Measurements from ENCODE around the gene RSAD1.

DNA sequence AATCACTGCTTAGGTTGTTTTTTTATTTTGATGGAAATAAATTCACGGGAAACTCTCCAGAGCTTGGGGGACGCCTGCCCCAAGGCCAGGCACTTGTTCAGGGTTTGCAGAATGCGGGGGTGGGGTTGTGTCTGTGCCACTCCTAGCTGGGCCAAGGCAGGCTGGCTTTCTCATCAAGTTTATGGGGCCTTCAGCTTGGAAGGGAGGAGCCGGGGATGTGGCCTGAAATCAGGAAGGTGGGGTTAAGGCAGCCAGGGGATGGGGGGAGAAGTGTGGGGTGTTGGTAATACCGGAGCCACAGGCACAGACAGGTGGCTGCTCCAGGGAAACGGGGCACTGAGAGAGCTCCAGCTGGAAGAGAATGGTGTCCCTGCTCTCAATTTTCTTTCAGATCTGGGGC, 8.2 kb upstream of the RSAD1 start:
- TF ChIP-seq, protein P1, sequence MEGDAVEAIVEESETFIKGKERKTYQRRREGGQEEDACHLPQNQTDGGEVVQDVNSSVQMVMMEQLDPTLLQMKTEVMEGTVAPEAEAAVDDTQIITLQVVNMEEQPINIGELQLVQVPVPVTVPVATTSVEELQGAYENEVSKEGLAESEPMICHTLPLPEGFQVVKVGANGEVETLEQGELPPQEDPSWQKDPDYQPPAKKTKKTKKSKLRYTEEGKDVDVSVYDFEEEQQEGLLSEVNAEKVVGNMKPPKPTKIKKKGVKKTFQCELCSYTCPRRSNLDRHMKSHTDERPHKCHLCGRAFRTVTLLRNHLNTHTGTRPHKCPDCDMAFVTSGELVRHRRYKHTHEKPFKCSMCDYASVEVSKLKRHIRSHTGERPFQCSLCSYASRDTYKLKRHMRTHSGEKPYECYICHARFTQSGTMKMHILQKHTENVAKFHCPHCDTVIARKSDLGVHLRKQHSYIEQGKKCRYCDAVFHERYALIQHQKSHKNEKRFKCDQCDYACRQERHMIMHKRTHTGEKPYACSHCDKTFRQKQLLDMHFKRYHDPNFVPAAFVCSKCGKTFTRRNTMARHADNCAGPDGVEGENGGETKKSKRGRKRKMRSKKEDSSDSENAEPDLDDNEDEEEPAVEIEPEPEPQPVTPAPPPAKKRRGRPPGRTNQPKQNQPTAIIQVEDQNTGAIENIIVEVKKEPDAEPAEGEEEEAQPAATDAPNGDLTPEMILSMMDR (IDR thresholded peaks at IDR 0.05; ENCODE audit: insufficient read depth, low read length, poor library complexity, severe bottlenecking): no peak
- TF ChIP-seq EZH2phosphoT487 (conservative IDR thresholded peaks at IDR 0.05; ENCODE audit: low read length): no peak
